Midbrain (tissue), 1 donor: ENCODE measurements around the gene PLCB4.

ENCODE experiments used
- DNase-seq: peaks from one replicate; lab custom pipeline; 2025; lab: John Stamatoyannopoulos, UW

PLCB4 gene

GRCh38 chr20:9402546-9402945 lies 333.7 kb downstream of the PLCB4 start:
- no peak for DNase-seq

- no peak for DNase-seq
Observed at GRCh38 chr20:9403448-9403847, 334.6 kb downstream of the PLCB4 start.

GRCh38 chr20:9407805-9408421 lies 339.0 kb downstream of the PLCB4 start:
- peak; percentile 76 for DNase-seq

GRCh38 chr20:9408422-9409300 lies 339.8 kb downstream of the PLCB4 start:
- no peak for DNase-seq

GRCh38 chr20:9409352-9409751 lies 340.5 kb downstream of the PLCB4 start:
- DNase-seq, result no peak

GRCh38 chr20:9409981-9410380 lies 341.1 kb downstream of the PLCB4 start:
- DNase-seq, result no peak

- DNase-seq, result no peak
Observed at GRCh38 chr20:9411833-9412232, 342.9 kb downstream of the PLCB4 start.

- no peak for DNase-seq
Observed at GRCh38 chr20:9412309-9412708, 343.4 kb downstream of the PLCB4 start.

GRCh38 chr20:9413001-9413400 lies 344.1 kb downstream of the PLCB4 start:
- DNase-seq, result no peak

GRCh38 chr20:9415426-9415825 lies 346.5 kb downstream of the PLCB4 start:
- DNase-seq, result no peak

- DNase-seq, result no peak
Observed at GRCh38 chr20:9416421-9416820, 347.5 kb downstream of the PLCB4 start.

GRCh38 chr20:9417665-9418064 lies 348.8 kb downstream of the PLCB4 start:
- no peak for DNase-seq

- no peak for DNase-seq
Observed at GRCh38 chr20:9422321-9423057, 353.6 kb downstream of the PLCB4 start.

- DNase-seq, result no peak
Observed at GRCh38 chr20:9424551-9424950, 355.7 kb downstream of the PLCB4 start.

GRCh38 chr20:9427430-9428291 lies 358.8 kb downstream of the PLCB4 start:
- no peak for DNase-seq

- DNase-seq, result no peak
Observed at GRCh38 chr20:9428292-9428607, 359.4 kb downstream of the PLCB4 start.

- DNase-seq, result no peak
Observed at GRCh38 chr20:9439806-9440205, 370.9 kb downstream of the PLCB4 start.

- DNase-seq, result no peak
Observed at GRCh38 chr20:9440892-9441291, 372.0 kb downstream of the PLCB4 start.

GRCh38 chr20:9441948-9442347 lies 373.1 kb downstream of the PLCB4 start:
- DNase-seq, result no peak

GRCh38 chr20:9442858-9443257 lies 374.0 kb downstream of the PLCB4 start:
- DNase-seq, result no peak

- no peak for DNase-seq
Observed at GRCh38 chr20:9444921-9445320, 376.0 kb downstream of the PLCB4 start.

- no peak for DNase-seq
Observed at GRCh38 chr20:9447182-9447581, 378.3 kb downstream of the PLCB4 start.
